ENCODE measurements around the gene KCND3. TPM values are rescaled to one million over a fixed set of nuclear protein-coding genes. Genes with fewer than 3 reads are reported as not detected.

Gene KCND3
- total and polyA plus RNA-seq, 12 donors, result 3.5 to 24.7 (median 15.2) TPM

DNA sequence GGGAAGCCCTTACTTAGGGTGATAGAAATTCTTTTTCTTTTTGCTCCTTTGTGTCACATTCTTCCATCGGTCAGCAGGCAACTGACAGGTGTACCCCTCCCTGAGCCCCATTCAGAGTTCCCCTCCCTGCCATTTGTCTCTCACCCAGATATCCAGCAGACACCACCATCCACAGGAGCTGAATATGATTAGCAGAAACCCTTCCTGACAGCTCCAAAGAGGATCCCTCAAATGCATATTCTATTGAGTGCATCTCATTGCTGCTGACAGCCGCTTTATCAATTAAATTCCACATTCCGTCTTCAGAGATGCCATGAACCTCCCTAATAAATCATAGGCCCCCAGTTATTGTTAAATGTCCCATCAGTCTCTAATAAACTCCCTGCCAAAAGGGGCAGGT lies 239.8 kb downstream of the KCND3 start:
- 79 to 92% methylated on average over 3 of the region's 3 CpGs for WGBS, 2 donors
- Histone ChIP-seq H3K9me3 (no peaks in the 10 kb centered on the region), H3K27ac (no peak overlapping the region), H3K36me3 (no peaks in the 10 kb centered on the region), H3K4me1 (peaks cover 0 to 37% (median 16%) of the 10 kb centered on the region in 9 donors), H3K27me3 (no peaks in the 10 kb centered on the region), H3K4me3 (no peak overlapping the region)
- no peak for DNase-seq
- TF ChIP-seq, protein P1, sequence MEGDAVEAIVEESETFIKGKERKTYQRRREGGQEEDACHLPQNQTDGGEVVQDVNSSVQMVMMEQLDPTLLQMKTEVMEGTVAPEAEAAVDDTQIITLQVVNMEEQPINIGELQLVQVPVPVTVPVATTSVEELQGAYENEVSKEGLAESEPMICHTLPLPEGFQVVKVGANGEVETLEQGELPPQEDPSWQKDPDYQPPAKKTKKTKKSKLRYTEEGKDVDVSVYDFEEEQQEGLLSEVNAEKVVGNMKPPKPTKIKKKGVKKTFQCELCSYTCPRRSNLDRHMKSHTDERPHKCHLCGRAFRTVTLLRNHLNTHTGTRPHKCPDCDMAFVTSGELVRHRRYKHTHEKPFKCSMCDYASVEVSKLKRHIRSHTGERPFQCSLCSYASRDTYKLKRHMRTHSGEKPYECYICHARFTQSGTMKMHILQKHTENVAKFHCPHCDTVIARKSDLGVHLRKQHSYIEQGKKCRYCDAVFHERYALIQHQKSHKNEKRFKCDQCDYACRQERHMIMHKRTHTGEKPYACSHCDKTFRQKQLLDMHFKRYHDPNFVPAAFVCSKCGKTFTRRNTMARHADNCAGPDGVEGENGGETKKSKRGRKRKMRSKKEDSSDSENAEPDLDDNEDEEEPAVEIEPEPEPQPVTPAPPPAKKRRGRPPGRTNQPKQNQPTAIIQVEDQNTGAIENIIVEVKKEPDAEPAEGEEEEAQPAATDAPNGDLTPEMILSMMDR (IDR thresholded peaks at IDR 0.05), result no peak
- ATAC-seq, result no peak
- intact Hi-C loops (cut with DNase I), result loop anchor here in 3 of 10 donors (5.0 to 10.0 kb wide), 3 partner anchors 32 to 245 kb away; partner anchors contain the start of genes ADORA3 (in 1 of the 3) and TMIGD3 (in 1 of the 3)

DNA sequence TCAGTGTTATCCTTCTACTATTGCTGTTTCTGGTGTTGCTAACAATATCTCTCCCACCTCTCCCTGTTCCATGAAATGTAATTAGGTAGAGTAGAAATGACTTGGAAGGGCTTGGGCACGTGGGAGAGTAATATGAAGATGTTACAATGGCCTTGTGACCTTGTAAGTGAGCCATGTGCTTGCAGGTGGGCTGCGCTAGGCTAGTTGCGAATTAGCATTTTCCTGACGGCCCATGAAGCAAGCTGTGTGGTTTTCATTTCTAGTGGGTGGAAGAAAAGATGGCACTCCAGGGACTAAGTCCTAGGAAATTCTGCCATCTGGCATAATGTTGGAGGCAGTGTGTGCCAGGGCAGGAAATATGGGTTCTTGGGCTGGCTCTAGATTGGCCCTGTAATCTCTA lies 241.5 kb downstream of the KCND3 start:
- 91 to 96% methylated on average over 4 of the region's 4 CpGs for WGBS, 2 donors

DNA sequence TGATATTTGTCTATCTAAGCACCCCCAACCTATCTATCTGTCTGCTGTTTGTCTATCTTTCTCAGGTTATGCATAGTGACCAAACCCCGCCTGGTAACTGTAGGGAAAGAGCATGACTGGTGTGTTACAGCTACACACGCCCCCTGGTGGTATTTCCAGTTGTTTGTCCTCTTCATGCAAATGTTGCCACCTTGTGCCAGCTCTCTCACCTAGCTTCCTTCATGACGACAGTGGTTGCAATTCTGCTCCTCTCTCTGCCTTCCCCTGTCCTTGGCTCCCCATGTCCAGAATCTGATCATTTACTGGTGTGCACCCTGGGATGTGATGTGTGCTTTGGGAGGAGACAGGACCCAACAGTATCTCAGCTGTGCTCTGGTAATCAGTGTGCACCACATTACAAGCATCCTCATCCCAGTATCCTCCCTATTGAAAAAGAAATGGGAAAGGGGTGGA lies 242.2 kb downstream of the KCND3 start:
- DNase-seq, result peak in 1 of 2 donors; percentile 71
- no peaks in the 10 kb centered on the region for H3K36me3 ChIP-seq
- no peaks in the 10 kb centered on the region for H3K9me3 ChIP-seq
- no peak overlapping the region for H3K27ac ChIP-seq
- peaks cover 3 to 34% (median 30%) of the 10 kb centered on the region in 9 donors for H3K4me1 ChIP-seq
- WGBS, 2 donors, result 52 to 64% methylated on average over 3 of the region's 3 CpGs
- no peak overlapping the region for H3K4me3 ChIP-seq
- TF ChIP-seq, protein P1 (IDR thresholded peaks at IDR 0.05), result peak; percentile 42 to 73 (median 62)
- peak in 5 of 8 donors; percentile 16 to 72 (median 55) for ATAC-seq
- H3K27me3 ChIP-seq, result peaks cover 0 to 7% (median 0%) of the 10 kb centered on the region in 7 donors
- intact Hi-C loops (cut with DNase I), result loop anchor here in 5 of 10 donors (2.0 to 5.0 kb wide), 3 partner anchors 21 to 35 kb away; no protein-coding TSS in a partner anchor

More for the DNA sequence above, 241.5 kb downstream of the KCND3 start:
- no peak overlapping the region for H3K27ac ChIP-seq
- no peak overlapping the region for H3K4me3 ChIP-seq
- TF ChIP-seq, protein P1 (IDR thresholded peaks at IDR 0.05), result no peak
- ATAC-seq (no peak), DNase-seq (no peak)
- H3K27me3 ChIP-seq, result peaks cover 0 to under 1% (median 0%) of the 10 kb centered on the region in 7 donors
- H3K4me1 ChIP-seq, result peaks cover 3 to 37% (median 28%) of the 10 kb centered on the region in 9 donors
- intact Hi-C loops (cut with DNase I), result loop anchor here in 5 of 10 donors (2.0 to 5.0 kb wide), 3 partner anchors 21 to 36 kb away; no protein-coding TSS in a partner anchor
- H3K36me3 ChIP-seq, result no peaks in the 10 kb centered on the region
- no peaks in the 10 kb centered on the region for H3K9me3 ChIP-seq

DNA sequence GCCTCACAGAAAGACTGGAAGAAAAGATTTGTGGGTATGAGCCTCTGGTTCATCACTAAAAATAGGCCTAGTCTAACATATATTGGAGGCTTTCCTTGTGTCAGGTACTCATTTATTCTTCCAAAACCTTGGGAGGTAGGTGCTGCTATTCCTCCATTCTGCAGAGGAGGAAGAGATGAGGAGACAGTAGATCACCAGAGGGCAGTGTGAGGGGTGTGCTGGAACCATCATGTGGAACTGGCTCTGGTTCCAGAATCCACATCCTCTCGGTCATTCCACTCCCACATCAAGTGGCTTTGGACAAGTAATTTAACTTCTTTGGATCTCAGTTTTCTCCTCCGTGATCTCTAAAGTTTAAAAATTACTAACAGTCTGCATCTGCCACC lies 242.9 kb downstream of the KCND3 start:
- WGBS, 2 donors, result 70 to 75% methylated on average over 2 of the region's 2 CpGs
- DNase-seq (no peak), ATAC-seq (no peak)
- H3K4me3 ChIP-seq, result no peak overlapping the region
- TF ChIP-seq, protein P1 (IDR thresholded peaks at IDR 0.05), result no peak
- H3K9me3 ChIP-seq, result no peaks in the 10 kb centered on the region
- intact Hi-C loops (cut with DNase I), result loop anchor here in 5 of 10 donors (2.0 to 5.0 kb wide), 3 partner anchors 20 to 34 kb away; no protein-coding TSS in a partner anchor
- H3K36me3 ChIP-seq, result no peaks in the 10 kb centered on the region
- no peak overlapping the region for H3K27ac ChIP-seq
- peaks cover 3 to 33% (median 28%) of the 10 kb centered on the region in 9 donors for H3K4me1 ChIP-seq
- peaks cover 0 to 14% (median 0%) of the 10 kb centered on the region in 7 donors for H3K27me3 ChIP-seq

Data from heart right ventricle (tissue), 16 donors.